LNCaP clone FGC (cell line): ENCODE results near the gene HOXA3.

Experiments
- DNase-seq: peaks from one replicate; pipeline ENCODE4 v3.0.0-alpha.2; 2011; ENCODE audit warnings: low read depth
- H3K4me3 ChIP-seq: 2 replicates; pipeline ENCODE4 v1.5.1; 2011; ENCODE audit warnings: mild to moderate bottlenecking, low read depth, low read length, control low read depth
- TF ChIP-seq, protein P1 (sequence below): IDR thresholded peaks from 2 replicates; pipeline ENCODE4 v1.5.1; 2012; ENCODE audit warnings: mild to moderate bottlenecking; ENCODE audit not compliant: control insufficient read depth, insufficient read depth; ENCODE audit errors: extremely low read depth

HOXA3 gene

GRCh38 chr7:27163288-27164044 is 11.1 kb upstream of the HOXA3 start:
- no peak overlapping the region for H3K4me3 ChIP-seq
- no peak for DNase-seq
- TF ChIP-seq, protein P1, sequence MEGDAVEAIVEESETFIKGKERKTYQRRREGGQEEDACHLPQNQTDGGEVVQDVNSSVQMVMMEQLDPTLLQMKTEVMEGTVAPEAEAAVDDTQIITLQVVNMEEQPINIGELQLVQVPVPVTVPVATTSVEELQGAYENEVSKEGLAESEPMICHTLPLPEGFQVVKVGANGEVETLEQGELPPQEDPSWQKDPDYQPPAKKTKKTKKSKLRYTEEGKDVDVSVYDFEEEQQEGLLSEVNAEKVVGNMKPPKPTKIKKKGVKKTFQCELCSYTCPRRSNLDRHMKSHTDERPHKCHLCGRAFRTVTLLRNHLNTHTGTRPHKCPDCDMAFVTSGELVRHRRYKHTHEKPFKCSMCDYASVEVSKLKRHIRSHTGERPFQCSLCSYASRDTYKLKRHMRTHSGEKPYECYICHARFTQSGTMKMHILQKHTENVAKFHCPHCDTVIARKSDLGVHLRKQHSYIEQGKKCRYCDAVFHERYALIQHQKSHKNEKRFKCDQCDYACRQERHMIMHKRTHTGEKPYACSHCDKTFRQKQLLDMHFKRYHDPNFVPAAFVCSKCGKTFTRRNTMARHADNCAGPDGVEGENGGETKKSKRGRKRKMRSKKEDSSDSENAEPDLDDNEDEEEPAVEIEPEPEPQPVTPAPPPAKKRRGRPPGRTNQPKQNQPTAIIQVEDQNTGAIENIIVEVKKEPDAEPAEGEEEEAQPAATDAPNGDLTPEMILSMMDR = no peak

GRCh38 chr7:27162561-27163287 is 10.3 kb upstream of the HOXA3 start:
- DNase-seq = no peak
- TF ChIP-seq, protein P1 = no peak
- H3K4me3 ChIP-seq = no peak overlapping the region

DNA sequence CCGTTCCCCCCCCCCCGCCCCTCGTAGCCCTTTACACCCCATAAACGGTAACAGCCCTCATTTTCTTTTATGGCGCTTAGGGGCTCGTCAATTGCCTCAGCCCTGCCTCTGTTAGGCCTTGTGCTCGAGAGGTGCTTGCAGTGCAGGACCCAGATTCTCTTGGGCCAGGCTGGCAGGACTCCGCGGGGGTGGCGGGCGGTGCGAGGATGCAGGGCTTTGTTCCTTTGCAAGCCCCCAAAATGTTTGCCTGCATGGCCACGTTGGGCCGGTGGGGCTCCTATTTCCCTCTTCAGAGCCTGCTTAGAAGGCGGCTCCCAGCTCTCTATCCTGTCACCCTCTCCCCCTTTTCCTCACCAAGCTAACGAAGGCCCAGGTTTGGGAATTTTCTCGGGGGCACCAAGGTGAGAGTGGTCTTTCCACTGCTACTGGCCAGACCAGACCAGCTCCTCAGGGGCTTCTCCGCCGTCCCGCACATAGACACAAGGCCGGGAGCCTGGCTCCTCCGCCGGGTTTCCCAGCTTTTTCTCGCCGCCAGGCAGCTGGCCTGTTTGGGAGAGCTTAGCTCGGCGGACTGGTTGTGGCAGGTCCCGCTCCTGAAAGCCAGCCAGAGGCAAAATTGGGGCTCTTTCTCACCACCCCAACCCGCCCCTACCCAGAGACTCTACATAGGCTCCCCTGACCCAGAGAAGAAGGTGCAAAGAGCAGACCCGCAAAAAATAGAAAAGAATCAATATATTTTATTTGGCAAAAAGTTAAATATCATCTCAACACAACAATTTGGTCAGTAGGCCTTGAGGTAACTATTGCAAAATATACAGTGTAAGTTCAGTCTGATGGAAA is 9.6 kb upstream of the HOXA3 start:
- no peak overlapping the region for H3K4me3 ChIP-seq
- no peak for DNase-seq
- TF ChIP-seq, protein P1 = no peak

DNA sequence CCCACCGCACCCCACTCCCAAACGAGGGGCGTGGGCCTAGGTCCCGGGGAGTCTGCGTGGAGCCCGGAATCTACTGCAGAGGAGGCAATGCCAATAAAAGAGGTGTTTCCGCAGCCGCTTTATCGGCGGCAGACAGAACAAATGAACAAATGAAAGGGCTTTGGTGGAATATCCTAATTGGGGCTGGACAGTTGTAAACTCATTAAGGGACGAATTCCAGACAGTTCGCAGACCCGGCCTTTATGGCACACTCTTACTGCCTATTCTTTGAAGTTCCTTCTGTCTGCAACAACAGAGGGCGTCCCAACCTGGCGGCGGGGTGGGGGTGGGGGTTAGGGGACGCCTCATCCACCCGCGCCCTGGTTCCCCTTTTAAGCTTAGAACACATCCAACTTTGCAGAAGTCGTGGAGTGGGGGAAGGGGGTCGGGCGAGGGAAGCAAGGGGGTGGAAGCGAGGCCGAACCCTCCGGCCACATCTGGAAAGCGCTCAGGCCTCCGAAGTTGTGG is 8.9 kb upstream of the HOXA3 start:
- H3K4me3 ChIP-seq = peak overlapping the region; percentile 49
- TF ChIP-seq, protein P1 = no peak
- no peak for DNase-seq

DNA sequence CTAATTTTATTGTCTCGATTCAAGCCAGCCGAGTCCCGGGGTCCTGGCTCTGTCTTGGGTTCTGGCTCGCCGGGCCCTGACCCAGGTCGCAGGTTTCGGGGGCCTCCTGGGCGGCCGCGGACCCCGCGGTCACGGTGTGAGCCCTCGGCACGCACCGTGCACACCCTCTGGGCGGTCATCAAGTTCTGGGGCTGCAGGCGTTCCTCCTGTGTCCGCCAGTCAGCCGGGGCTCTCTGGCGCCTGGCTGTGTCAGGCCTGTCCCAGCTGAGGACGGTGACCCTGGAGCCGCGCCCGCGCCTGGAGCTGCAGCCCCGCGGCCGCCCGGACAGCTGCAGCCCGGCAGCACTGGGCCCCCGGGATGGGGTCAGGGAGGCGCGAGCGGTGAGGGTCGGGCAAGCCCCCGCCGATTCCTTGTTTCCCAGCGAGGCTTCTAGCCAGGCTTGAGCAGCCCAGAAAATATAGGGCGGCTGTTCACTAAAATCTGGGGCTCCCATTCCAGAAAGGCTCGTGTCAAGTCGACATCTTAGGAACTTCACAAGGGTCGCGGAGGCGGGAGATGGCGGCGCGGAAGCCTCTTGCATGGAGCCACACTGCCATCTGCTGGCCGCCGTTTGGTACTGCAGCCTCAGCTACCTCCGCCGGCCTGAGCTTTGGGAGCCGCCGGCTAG is 8.3 kb upstream of the HOXA3 start:
- peak overlapping the region; percentile 49 for H3K4me3 ChIP-seq
- TF ChIP-seq, protein P1 = peak; percentile 98
- no peak for DNase-seq

DNA sequence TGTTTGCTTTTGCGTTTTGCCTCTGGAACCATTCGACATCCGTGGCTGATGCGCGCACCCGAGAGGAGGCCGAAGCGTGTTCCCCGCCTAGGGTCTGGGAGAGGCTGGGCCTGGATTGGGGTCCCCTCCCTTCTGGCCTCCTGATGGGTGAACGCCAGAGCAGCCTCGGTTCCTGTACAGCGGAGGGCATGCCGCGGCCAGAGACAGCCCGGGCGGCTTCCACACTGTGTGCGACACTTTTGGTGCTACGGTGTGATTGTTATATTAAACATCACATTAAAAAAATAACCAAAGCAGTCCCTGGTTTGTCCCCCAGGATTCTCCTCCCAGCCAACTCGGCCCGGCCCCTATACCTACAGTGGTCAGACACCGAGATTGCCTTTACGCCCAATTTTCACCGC is 7.8 kb upstream of the HOXA3 start:
- H3K4me3 ChIP-seq = no peak overlapping the region
- TF ChIP-seq, protein P1 = no peak
- no peak for DNase-seq
